Superior temporal gyrus (tissue), 1 donor: Measurements from ENCODE around the gene ABHD18.
"Not testable (repeated sequence)": the region's sequence is repeated elsewhere in the genome, so short reads cannot be mapped to it uniquely, and the experiment has no call there.

Source experiments
- DNase-seq: peaks from one replicate; pipeline ENCODE4 v3.0.0-alpha.2; 2016; ENCODE audit errors: extremely low spot score

Gene ABHD18

DNA sequence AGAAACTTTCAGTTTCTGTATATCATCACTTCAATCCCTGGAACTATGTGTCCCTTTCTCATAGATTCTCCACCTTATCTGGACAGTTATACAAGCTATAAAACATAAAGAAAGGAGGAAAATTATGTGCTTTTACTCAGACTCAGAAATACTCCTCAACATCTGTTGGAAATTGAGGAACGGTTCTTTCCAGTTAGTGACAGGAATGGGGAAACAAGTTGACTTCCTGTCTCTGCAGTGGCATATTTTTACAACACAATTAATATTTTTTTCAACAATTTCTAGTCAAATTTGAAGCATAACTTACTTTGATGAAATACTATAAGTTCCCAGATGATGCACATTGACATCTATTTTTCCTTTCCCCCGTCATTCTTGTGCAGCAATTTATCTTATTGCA is 27.9 kb downstream of the ABHD18 start:
- no peak for DNase-seq

GRCh38 chr4:127995776-127996175 is 30.6 kb downstream of the ABHD18 start:
- DNase-seq = no peak

DNA sequence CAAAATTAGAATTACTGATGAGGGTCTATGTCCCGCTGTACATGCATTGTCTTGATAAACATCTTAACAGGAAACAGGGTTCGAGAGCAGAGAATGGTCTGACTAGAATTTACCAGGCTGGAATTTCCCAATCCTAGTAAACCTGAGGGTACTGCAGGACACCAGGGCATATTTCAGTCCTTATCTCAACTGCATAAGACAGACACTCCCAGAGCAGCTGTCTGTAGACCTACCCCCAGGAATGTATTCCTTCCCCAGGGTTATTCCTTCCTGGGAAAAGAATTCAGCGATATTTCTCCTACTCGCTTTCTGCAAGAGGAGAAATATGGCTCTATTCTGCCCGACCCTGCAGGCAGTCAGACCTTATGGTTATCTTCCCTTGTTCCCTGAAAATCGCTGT is 31.3 kb downstream of the ABHD18 start:
- DNase-seq = not testable (repeated sequence)

- DNase-seq = no peak
Measured at GRCh38 chr4:127997534-127998388, 32.6 kb downstream of the ABHD18 start.

GRCh38 chr4:128006592-128006991 is 41.4 kb downstream of the ABHD18 start:
- no peak for DNase-seq

- DNase-seq = no peak
Measured at GRCh38 chr4:128009428-128009827, 44.2 kb downstream of the ABHD18 start.

DNA sequence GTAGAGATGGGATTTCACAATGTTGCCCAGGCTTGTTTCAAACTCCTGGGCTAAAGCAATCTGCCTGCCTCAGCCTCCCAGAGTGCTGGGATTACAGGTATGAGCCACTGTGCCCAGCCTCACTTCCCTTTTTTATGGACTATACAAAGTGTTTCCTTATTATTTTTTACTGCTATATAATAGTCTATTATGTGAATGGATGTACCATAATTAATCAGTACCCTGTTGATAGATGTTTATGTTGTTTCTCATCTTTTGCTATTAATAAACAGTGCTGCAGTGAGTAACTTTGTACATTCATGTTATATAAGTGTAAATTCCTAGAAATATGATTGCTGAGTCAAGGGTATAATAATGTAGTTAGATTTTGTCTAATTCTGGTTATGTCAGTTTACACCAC is 60.1 kb downstream of the ABHD18 start:
- no peak for DNase-seq

DNA sequence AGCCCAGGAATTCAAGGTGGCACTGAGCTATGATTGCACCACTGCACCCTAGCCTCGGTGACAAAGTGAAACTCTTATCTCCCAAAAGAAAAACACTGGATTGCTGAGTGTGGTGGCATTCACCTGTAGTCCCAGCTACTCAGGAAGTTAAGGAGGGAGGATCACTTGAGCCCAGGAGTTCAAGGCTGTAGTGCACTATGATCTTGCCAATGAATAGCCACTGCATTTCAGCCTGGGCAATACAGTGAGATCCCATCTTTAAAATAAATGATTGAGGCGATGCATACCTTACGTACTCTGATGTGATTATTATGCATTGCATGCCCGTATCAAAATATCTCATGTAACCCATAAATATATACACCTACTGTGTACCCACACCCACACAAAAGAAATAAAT is 64.7 kb downstream of the ABHD18 start:
- no peak for DNase-seq

DNA sequence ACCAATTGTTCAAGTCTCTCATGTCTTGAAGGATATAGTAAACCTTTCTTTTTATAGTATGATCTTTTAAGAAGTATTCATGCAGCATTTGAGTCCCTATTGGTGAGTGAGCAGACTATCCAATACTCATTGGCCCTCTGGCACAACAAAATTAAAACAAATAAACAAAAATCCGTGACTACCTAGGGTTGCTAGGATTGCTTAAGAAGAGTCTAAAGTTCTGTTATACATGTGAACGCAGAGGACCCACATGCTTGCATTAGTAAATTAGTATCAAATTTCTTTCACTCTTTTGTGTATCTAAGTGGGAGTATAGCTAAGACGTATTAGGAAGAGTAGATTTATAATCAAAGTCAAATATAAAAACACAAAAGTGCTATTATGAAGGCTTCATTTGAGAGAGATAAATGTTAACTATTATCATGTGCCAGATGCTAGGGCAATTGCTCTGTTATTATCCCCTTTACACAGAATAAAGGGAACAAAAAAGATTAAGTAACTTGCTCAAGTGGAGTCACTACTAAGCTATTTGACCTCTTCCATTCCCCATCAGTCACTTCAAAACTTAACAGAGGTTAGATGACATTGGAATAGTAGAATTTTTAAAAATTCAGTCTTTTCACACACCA is 66.7 kb downstream of the ABHD18 start:
- DNase-seq = no peak

- DNase-seq = no peak
Measured at GRCh38 chr4:128039568-128039967, 74.4 kb downstream of the ABHD18 start.

- DNase-seq = not testable (repeated sequence)
Measured at GRCh38 chr4:128047019-128047418, 81.8 kb downstream of the ABHD18 start.

DNA sequence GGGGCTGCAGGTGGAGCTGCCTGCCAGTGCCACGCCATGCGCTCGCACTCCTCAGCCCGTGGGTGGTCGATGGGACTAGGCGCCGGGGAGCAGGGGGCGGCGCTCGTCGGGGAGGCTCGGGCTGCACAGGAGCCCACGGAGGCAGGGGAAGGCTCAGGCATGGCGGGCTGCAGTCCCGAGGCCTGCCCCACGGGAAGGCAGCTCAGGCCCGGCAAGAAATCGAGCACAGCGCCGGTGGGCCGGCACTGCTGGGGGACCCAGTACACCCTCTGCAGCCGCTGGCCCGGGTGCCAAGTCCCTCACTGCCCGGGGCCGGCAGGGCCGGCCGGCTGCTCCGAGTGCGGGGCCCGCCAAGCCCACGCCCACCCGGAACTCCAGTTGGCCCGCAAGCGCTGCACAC is 82.3 kb downstream of the ABHD18 start:
- DNase-seq = not testable (repeated sequence)

DNA sequence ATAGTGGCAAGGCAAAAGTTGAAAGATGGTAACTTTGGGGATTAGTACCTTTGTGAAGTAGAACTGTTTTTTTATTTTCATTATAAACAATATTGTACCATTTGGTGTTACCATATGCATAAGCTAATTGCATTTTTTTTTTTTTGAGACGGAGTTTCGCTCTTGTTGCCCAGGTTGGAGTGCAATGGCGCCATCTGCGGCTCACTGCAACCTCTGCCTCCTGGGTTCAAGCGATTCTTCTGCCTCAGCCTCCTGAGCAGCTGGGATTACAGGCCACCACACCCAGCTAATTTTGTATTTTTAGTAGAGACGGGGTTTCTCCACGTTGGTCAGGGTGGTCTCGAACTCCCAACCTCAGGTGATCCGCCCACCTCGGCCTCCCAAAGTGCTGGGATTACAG is 86.0 kb downstream of the ABHD18 start:
- DNase-seq = not testable (repeated sequence)

DNA sequence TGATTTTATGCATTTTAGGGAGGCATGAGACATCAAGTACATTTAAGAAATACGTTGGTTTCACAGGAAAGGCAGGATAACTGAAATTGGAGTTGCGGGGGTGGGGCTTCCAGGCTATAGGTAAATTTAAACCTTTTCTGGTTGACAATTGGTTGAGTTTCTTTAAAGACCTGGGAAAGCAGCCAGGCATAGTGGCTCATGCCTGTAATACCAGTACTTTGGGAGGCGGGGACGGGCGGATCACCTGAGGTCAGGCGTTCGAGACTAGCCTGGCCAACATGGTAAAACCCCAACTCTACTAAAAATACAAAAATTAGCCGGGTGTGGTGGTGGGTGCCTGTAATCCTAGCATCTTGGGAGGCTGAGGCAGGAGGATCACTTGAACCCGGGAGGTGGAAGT is 89.7 kb downstream of the ABHD18 start:
- DNase-seq = not testable (repeated sequence)

- DNase-seq = not testable (repeated sequence)
Measured at GRCh38 chr4:128055441-128056206, 90.4 kb downstream of the ABHD18 start.

- no peak for DNase-seq
Measured at GRCh38 chr4:128056396-128056795, 91.2 kb downstream of the ABHD18 start.

GRCh38 chr4:128060121-128060698 is 95.0 kb downstream of the ABHD18 start:
- peak; percentile 45 for DNase-seq

GRCh38 chr4:128060699-128061565 is 95.7 kb downstream of the ABHD18 start, which contains the start of gene LARP1B:
Gene LARP1B, plus strand, starts transcription at chr4:128061312. Its CDS starts 13,640 bp downstream, at chr4:128074952.
- DNase-seq = peak; percentile 89

DNA sequence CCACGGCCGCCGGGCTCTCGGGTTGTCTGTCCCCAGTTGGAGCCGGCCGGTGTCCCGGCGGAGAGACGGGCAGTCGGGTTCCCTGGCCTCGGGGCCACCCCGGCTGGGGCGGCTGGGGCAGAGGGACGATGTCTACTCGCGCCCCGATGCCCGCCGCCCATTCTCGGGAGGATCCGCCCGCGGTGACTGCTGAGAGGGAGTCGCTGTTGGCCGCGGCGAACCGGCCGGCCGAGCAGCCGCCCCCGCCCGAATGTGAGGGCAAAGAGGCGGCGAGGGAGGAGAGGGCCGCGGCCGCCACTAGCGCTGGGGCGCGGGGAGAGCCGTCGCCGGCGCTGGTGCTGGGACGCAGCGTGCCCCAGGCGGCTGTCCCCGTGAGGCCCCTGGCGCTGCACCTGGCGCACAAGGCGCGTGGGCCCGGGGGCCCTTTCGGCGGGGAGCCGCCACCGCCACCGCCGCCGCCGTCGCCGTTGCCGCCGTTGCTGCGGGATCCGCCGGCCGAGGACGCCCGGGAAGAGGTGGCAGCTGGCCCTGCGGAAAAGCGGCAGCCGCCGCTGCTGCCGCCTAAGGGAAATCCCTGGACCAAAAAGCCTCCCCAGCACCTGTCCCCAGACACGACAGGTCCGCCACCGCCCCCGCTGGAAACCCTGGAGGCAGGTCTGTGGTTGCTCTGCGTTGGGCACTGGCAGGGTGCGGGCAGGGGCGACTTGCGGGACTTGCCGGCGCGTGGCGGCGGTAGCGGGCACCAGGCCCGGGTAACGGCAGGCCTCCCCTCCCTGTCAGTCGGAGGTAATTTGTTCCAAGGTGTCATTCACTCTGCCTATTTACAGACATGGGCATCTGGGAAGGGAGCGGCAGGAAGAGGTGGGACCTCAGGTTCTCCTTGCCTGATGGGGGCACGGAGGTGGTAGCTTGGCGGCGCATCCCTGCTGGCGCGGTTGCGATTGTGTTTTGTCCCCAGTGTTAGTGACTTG is 96.6 kb downstream of the ABHD18 start:
- peak; percentile 49 for DNase-seq

GRCh38 chr4:128066453-128066820 is 101.2 kb downstream of the ABHD18 start:
- DNase-seq = not testable (repeated sequence)
